Measurements from ENCODE around the gene C2CD2.

Gene C2CD2

GRCh38 chr21:41929248-41929647, 24.6 kb downstream of the C2CD2 start:
- no peak for DNase-seq

GRCh38 chr21:41928621-41929220, 25.1 kb downstream of the C2CD2 start:
- DNase-seq: no peak

GRCh38 chr21:41927727-41928409, 25.9 kb downstream of the C2CD2 start:
- DNase-seq: no peak

- DNase-seq: no peak
Measured at GRCh38 chr21:41926807-41927171, 27.0 kb downstream of the C2CD2 start.

GRCh38 chr21:41926117-41926806, 27.6 kb downstream of the C2CD2 start:
- no peak for DNase-seq

- DNase-seq: no peak
Measured at GRCh38 chr21:41925767-41926116, 28.1 kb downstream of the C2CD2 start.

GRCh38 chr21:41924368-41924754, 29.5 kb downstream of the C2CD2 start:
- DNase-seq: no peak

- no peak for DNase-seq
Measured at GRCh38 chr21:41923631-41924367, 30.0 kb downstream of the C2CD2 start.

- DNase-seq: no peak
Measured at GRCh38 chr21:41923186-41923585, 30.6 kb downstream of the C2CD2 start.

- no peak for DNase-seq
Measured at GRCh38 chr21:41921021-41921420, 32.8 kb downstream of the C2CD2 start.

- no peak for DNase-seq
Measured at GRCh38 chr21:41920476-41920875, 33.3 kb downstream of the C2CD2 start.

- no peak for DNase-seq
Measured at GRCh38 chr21:41919666-41920398, 34.0 kb downstream of the C2CD2 start.

GRCh38 chr21:41918561-41919358, 35.1 kb downstream of the C2CD2 start:
- DNase-seq: no peak

- DNase-seq: no peak
Measured at GRCh38 chr21:41917531-41917930, 36.3 kb downstream of the C2CD2 start.

- no peak for DNase-seq
Measured at GRCh38 chr21:41916888-41917433, 36.9 kb downstream of the C2CD2 start.

- no peak for DNase-seq
Measured at GRCh38 chr21:41914965-41915364, 38.9 kb downstream of the C2CD2 start.

GRCh38 chr21:41914358-41914757, 39.5 kb downstream of the C2CD2 start:
- no peak for DNase-seq

- no peak for DNase-seq
Measured at GRCh38 chr21:41913230-41913629, 40.6 kb downstream of the C2CD2 start.

- DNase-seq: no peak
Measured at GRCh38 chr21:41908829-41909228, 45.0 kb downstream of the C2CD2 start.

GRCh38 chr21:41907496-41908258, 46.1 kb downstream of the C2CD2 start:
- no peak for DNase-seq

GRCh38 chr21:41906770-41907169, 47.0 kb downstream of the C2CD2 start:
- no peak for DNase-seq

All from femur (tissue), 1 donor.